Mesenchymal stem cell (in vitro differentiated cells and primary cell): ENCODE results near the gene MC5R.
"Not testable (repeated sequence)": the region's sequence is repeated elsewhere in the genome, so short reads cannot be mapped to it uniquely, and the experiment has no call there.

Experiments used
- DNase-seq: peaks from one replicate; pipeline ENCODE4 v3.0.0-alpha.2; 2013
- H2AFZ ChIP-seq: one replicate; pipeline ENCODE4 v1.6.1; 2013; ENCODE audit warnings: low read depth, mild to moderate bottlenecking, control low read depth, inconsistent platforms, low read length, moderate library complexity
- H2AK5ac ChIP-seq: 2 replicates; pipeline ENCODE4 v1.6.1; 2013; ENCODE audit warnings: low read length, moderate library complexity, mild to moderate bottlenecking, inconsistent platforms; ENCODE audit not compliant: severe bottlenecking
- H2BK120ac ChIP-seq: one replicate; pipeline ENCODE4 v1.6.1; 2013; ENCODE audit warnings: low read depth, mild to moderate bottlenecking, inconsistent platforms, low read length, moderate library complexity
- H2BK12ac ChIP-seq, 2 experiments: one replicate each; pipeline ENCODE4 v1.6.1; 2013; ENCODE audit warnings: inconsistent platforms in 2 of 2, low read length in 2 of 2, mild to moderate bottlenecking in 2 of 2, moderate library complexity in 2 of 2, control low read depth in 1 of 2
- H2BK15ac ChIP-seq: one replicate; pipeline ENCODE4 v1.6.1; 2013; ENCODE audit warnings: mild to moderate bottlenecking, low read depth, inconsistent platforms; ENCODE audit not compliant: poor library complexity, severe bottlenecking
- H2BK5ac ChIP-seq: 2 replicates; pipeline ENCODE4 v1.6.1; 2013; ENCODE audit warnings: low read depth, mild to moderate bottlenecking, low read length, control low read depth, inconsistent platforms; ENCODE audit not compliant: poor library complexity, severe bottlenecking
- H3K14ac ChIP-seq, 2 experiments: one replicate each; pipeline ENCODE4 v1.6.1; 2013; ENCODE audit warnings: inconsistent platforms in 2 of 2, low read length in 2 of 2, control low read depth in 1 of 2, mild to moderate bottlenecking in 1 of 2, moderate library complexity in 1 of 2
- H3K18ac ChIP-seq, 2 experiments: one replicate each; pipeline ENCODE4 v1.6.1; 2013; ENCODE audit warnings: inconsistent platforms in 2 of 2, low read length in 2 of 2, control low read depth in 1 of 2, low read depth in 1 of 2, mild to moderate bottlenecking in 1 of 2
- H3K23ac ChIP-seq, 2 experiments: one replicate each; pipeline ENCODE4 v1.6.1; 2013; ENCODE audit warnings: inconsistent platforms in 2 of 2, low read length in 2 of 2, mild to moderate bottlenecking in 2 of 2, moderate library complexity in 2 of 2, control low read depth in 1 of 2
- H3K27ac ChIP-seq: 2 replicates; pipeline ENCODE4 v1.5.1; 2013; ENCODE audit warnings: mild to moderate bottlenecking, moderate library complexity, low read length, control low read depth, inconsistent platforms; ENCODE audit not compliant: poor library complexity, severe bottlenecking
- H3K27me3 ChIP-seq, 2 experiments: 2 replicates each; pipeline versions ENCODE4 v1.6.1 to v1.7.0; 2013; ENCODE audit warnings: low read length in 2 of 2, mild to moderate bottlenecking in 2 of 2, moderate library complexity in 2 of 2, control low read depth in 1 of 2, inconsistent platforms in 1 of 2; ENCODE audit not compliant: control insufficient read depth in 1 of 2, insufficient read depth in 1 of 2
- H3K36me3 ChIP-seq, 2 experiments: 2 replicates each; pipeline versions ENCODE4 v1.6.1 to v1.7.0; 2013; ENCODE audit warnings: low read length in 2 of 2, control low read depth in 1 of 2, inconsistent platforms in 1 of 2, low read depth in 1 of 2, mild to moderate bottlenecking in 1 of 2; ENCODE audit not compliant: insufficient read depth in 2 of 2, control insufficient read depth in 1 of 2
- H3K4ac ChIP-seq, 2 experiments: one replicate each; pipeline ENCODE4 v1.6.1; 2013; ENCODE audit warnings: inconsistent platforms in 2 of 2, low read length in 2 of 2, mild to moderate bottlenecking in 2 of 2, moderate library complexity in 2 of 2, control low read depth in 1 of 2, low read depth in 1 of 2
- H3K4me1 ChIP-seq: 2 replicates; pipeline ENCODE4 v1.6.1; 2013; ENCODE audit warnings: low read depth, low read length, control low read depth; ENCODE audit not compliant: control insufficient read depth, insufficient read depth
- H3K4me2 ChIP-seq: 2 replicates; pipeline ENCODE4 v1.6.1; 2013; ENCODE audit warnings: low read length, mild to moderate bottlenecking, inconsistent platforms; ENCODE audit not compliant: poor library complexity, severe bottlenecking
- H3K4me3 ChIP-seq, 2 experiments: 2 replicates each; pipeline versions ENCODE4 v1.5.1 to v1.7.0; 2013; ENCODE audit warnings: low read length in 2 of 2, mild to moderate bottlenecking in 2 of 2, control low read depth in 1 of 2, low read depth in 1 of 2; ENCODE audit not compliant: insufficient read depth in 1 of 2
- H3K79me1 ChIP-seq: replicated peaks from 2 replicates; pipeline ENCODE4 v1.6.1; 2013; ENCODE audit warnings: mild to moderate bottlenecking, control low read depth, low read length, inconsistent platforms; ENCODE audit not compliant: poor library complexity, severe bottlenecking
- H3K9ac ChIP-seq: 2 replicates; pipeline ENCODE4 v1.7.0; 2013; ENCODE audit warnings: mild to moderate bottlenecking, low read length, moderate library complexity
- H3K9me3 ChIP-seq: 2 replicates; pipeline ENCODE4 v1.7.0; 2013; ENCODE audit warnings: mild to moderate bottlenecking, low read length; ENCODE audit not compliant: control insufficient read depth
- H4K8ac ChIP-seq: one replicate; pipeline ENCODE4 v1.6.1; 2013; ENCODE audit warnings: inconsistent platforms, mild to moderate bottlenecking, low read length, moderate library complexity
- H4K91ac ChIP-seq: one replicate; pipeline ENCODE4 v1.6.1; 2013; ENCODE audit warnings: mild to moderate bottlenecking, low read length, inconsistent platforms
- WGBS: methylation state at CpG from one replicate; pipeline ENCODE4 v1.1.7; 2013; ENCODE audit warnings: mixed read lengths; 5-methylcytosine and 5-hydroxymethylcytosine counted together

Gene MC5R

GRCh38 chr18:13836559-13836958, 12.6 kb downstream of the MC5R start:
- no peak for DNase-seq
- H3K23ac ChIP-seq: no peak overlapping the region
- no peaks in the 10 kb centered on the region for H3K79me1 ChIP-seq
- H3K4me1 ChIP-seq: no peaks in the 10 kb centered on the region
- H3K4me2 ChIP-seq: no peak overlapping the region
- H3K9ac ChIP-seq: no peak overlapping the region
- no peak overlapping the region for H3K18ac ChIP-seq
- H2BK12ac ChIP-seq: no peak overlapping the region
- no peak overlapping the region for H2AK5ac ChIP-seq
- H2BK15ac ChIP-seq: no peak overlapping the region
- no peak overlapping the region for H2BK5ac ChIP-seq
- 97% methylated on average over 22 of the region's 22 CpGs for WGBS
- H3K4ac ChIP-seq: no peak overlapping the region
- no peak overlapping the region for H3K4me3 ChIP-seq
- no peak overlapping the region for H4K8ac ChIP-seq
- H3K27me3 ChIP-seq: peaks cover 0 to 17% of the 10 kb centered on the region in 2 experiments
- no peak overlapping the region for H3K14ac ChIP-seq
- no peak overlapping the region for H3K27ac ChIP-seq
- no peak overlapping the region for H2AFZ ChIP-seq
- H4K91ac ChIP-seq: no peak overlapping the region
- H3K9me3 ChIP-seq: no peaks in the 10 kb centered on the region
- no peaks in the 10 kb centered on the region for H3K36me3 ChIP-seq
- no peak overlapping the region for H2BK120ac ChIP-seq

GRCh38 chr18:13849791-13850190, 25.8 kb downstream of the MC5R start:
- Histone ChIP-seq H2BK5ac (no peak overlapping the region), H3K23ac (no peak overlapping the region), H2BK12ac (no peak overlapping the region), H2BK120ac (no peak overlapping the region), H4K8ac (no peak overlapping the region), H3K9me3 (peaks cover 15% of the 10 kb centered on the region), H3K79me1 (no peaks in the 10 kb centered on the region), H3K14ac (no peak overlapping the region), H3K27ac (no peak overlapping the region), H4K91ac (no peak overlapping the region), H3K4ac (no peak overlapping the region), H3K9ac (no peak overlapping the region), H2BK15ac (no peak overlapping the region), H3K18ac (no peak overlapping the region), H3K4me2 (no peak overlapping the region), H3K4me1 (no peaks in the 10 kb centered on the region), H3K27me3 (no peaks in the 10 kb centered on the region), H2AFZ (no peak overlapping the region), H3K36me3 (no peaks in the 10 kb centered on the region), H2AK5ac (no peak overlapping the region), H3K4me3 (no peak overlapping the region)
- 77% methylated on average over 3 of the region's 4 CpGs for WGBS
- DNase-seq: no peak

GRCh38 chr18:13862898-13863297, 38.9 kb downstream of the MC5R start:
- not testable (repeated sequence) for H2BK5ac ChIP-seq, H3K27ac ChIP-seq, H3K27me3 ChIP-seq, H3K4me1 ChIP-seq, H3K23ac ChIP-seq, H2AK5ac ChIP-seq, H3K9me3 ChIP-seq, H3K79me1 ChIP-seq, H2BK15ac ChIP-seq, H3K9ac ChIP-seq, H3K4ac ChIP-seq, H3K4me2 ChIP-seq, H3K36me3 ChIP-seq, H2BK120ac ChIP-seq, DNase-seq, H2BK12ac ChIP-seq, H2AFZ ChIP-seq, H4K8ac ChIP-seq, H3K14ac ChIP-seq, H3K4me3 ChIP-seq, H4K91ac ChIP-seq, H3K18ac ChIP-seq
- WGBS: 42% methylated on average over 7 of the region's 7 CpGs

- Histone ChIP-seq H3K9me3 (no peaks in the 10 kb centered on the region), H3K4ac (no peak overlapping the region), H3K9ac (no peak overlapping the region), H3K23ac (no peak overlapping the region), H3K36me3 (no peaks in the 10 kb centered on the region), H4K8ac (no peak overlapping the region), H4K91ac (no peak overlapping the region), H3K14ac (no peak overlapping the region), H2BK12ac (no peak overlapping the region), H2BK15ac (no peak overlapping the region), H2BK5ac (no peak overlapping the region), H2BK120ac (no peak overlapping the region), H3K27me3 (peaks cover 4 to 52% of the 10 kb centered on the region in 2 experiments), H3K4me2 (no peak overlapping the region), H2AK5ac (no peak overlapping the region), H3K4me3 (no peak overlapping the region), H3K4me1 (peaks cover 2% of the 10 kb centered on the region), H3K79me1 (no peaks in the 10 kb centered on the region), H3K18ac (no peak overlapping the region), H2AFZ (no peak overlapping the region), H3K27ac (no peak overlapping the region)
- no peak for DNase-seq
- WGBS: 4% methylated on average over 46 of the region's 51 CpGs
Observed at GRCh38 chr18:13868501-13869271, 44.7 kb downstream of the MC5R start.
